ENCODE results near the gene FBXL7. TPM values are rescaled to one million over a fixed set of nuclear protein-coding genes. Genes with fewer than 3 reads are reported as not detected.

The FBXL7 gene
- polyA plus RNA-seq, 3 donors, result not detected

GRCh38 chr5:15852949-15853348 lies 353.0 kb downstream of the FBXL7 start:
- H3K4me3 Mint-ChIP-seq, result no peak overlapping the region
- H3K27me3 Mint-ChIP-seq (ENCODE audit: low read depth in 3 of 3), result peaks cover 0 to 7% (median 0%) of the 10 kb centered on the region in 3 donors

GRCh38 chr5:15858326-15858725 lies 358.3 kb downstream of the FBXL7 start:
- DNase-seq, result no peak
- WGBS (ENCODE audit: insufficient coverage), result no CpG with 5 or more reads among the region's 1 CpG
- no peaks in the 10 kb centered on the region for H3K4me1 ChIP-seq (ENCODE audit: control insufficient read depth in 1 of 2, insufficient read depth in 2 of 2, low read length in 2 of 2)
- no peak overlapping the region for H2AFZ ChIP-seq (ENCODE audit: insufficient read depth, low read depth, low read length, poor library complexity, severe bottlenecking)
- H4K20me1 ChIP-seq (ENCODE audit: insufficient read depth, low read length), result no peaks in the 10 kb centered on the region
- no peak overlapping the region for H3K27ac ChIP-seq (ENCODE audit: low read depth in 1 of 2, low read length in 2 of 2)
- H3K27me3 ChIP-seq (ENCODE audit: control insufficient read depth in 2 of 2, insufficient read depth in 2 of 2, low read length in 2 of 2), result no peaks in the 10 kb centered on the region
- intact Hi-C loops (cut with micrococcal nuclease), result no loop called here
- H3K79me2 ChIP-seq (ENCODE audit: insufficient read depth, low read length), result no peaks in the 10 kb centered on the region
- TF ChIP-seq CTCF (IDR thresholded peaks at IDR 0.05), result no peak
- no peak overlapping the region for H3K9ac ChIP-seq (ENCODE audit: insufficient read depth, low read length, poor library complexity, severe bottlenecking)
- Mint-ChIP-seq H3K27ac (no peak overlapping the region), H3K4me1 (no peaks in the 10 kb centered on the region), H3K36me3 (no peaks in the 10 kb centered on the region), H3K4me3 (no peak overlapping the region), H3K27me3 (ENCODE audit: low read depth in 3 of 3) (no peaks in the 10 kb centered on the region), H3K9me3 (peaks cover 0 to 20% (median 10%) of the 10 kb centered on the region in 7 donors)
- no peaks in the 10 kb centered on the region for H3K36me3 ChIP-seq (replicated peaks in 1 of 2; ENCODE audit: control insufficient read depth in 1 of 2, insufficient read depth in 2 of 2, low read length in 2 of 2)
- no peak overlapping the region for H3K4me3 ChIP-seq (replicated peaks in 1 of 3; ENCODE audit: low read depth in 2 of 3, low read length in 3 of 3)
- peaks cover 20 to 33% of the 10 kb centered on the region in 2 donors for H3K9me3 ChIP-seq (replicated peaks in 1 of 2; ENCODE audit: control insufficient read depth in 1 of 2, insufficient read depth in 1 of 2, low read length in 2 of 2)
- no peak overlapping the region for H3K4me2 ChIP-seq (replicated peaks; ENCODE audit: extremely low read depth, low read length, poor library complexity, severe bottlenecking)

More at GRCh38 chr5:15852949-15853348, 353.0 kb downstream of the FBXL7 start:
- WGBS (ENCODE audit: insufficient coverage), result 100% methylated on average over 1 of the region's 1 CpG
- H4K20me1 ChIP-seq (ENCODE audit: insufficient read depth, low read length), result no peaks in the 10 kb centered on the region
- H3K4me3 ChIP-seq (replicated peaks in 1 of 3; ENCODE audit: low read depth in 2 of 3, low read length in 3 of 3), result no peak overlapping the region
- no peak for DNase-seq
- no peaks in the 10 kb centered on the region for H3K4me1 Mint-ChIP-seq
- no peak overlapping the region for H2AFZ ChIP-seq (ENCODE audit: insufficient read depth, low read depth, low read length, poor library complexity, severe bottlenecking)
- H3K4me1 ChIP-seq (ENCODE audit: control insufficient read depth in 1 of 2, insufficient read depth in 2 of 2, low read length in 2 of 2), result no peaks in the 10 kb centered on the region
- H3K4me2 ChIP-seq (replicated peaks; ENCODE audit: extremely low read depth, low read length, poor library complexity, severe bottlenecking), result no peak overlapping the region
- H3K9me3 ChIP-seq (replicated peaks in 1 of 2; ENCODE audit: control insufficient read depth in 1 of 2, insufficient read depth in 1 of 2, low read length in 2 of 2), result peaks cover 0 to 19% of the 10 kb centered on the region in 2 donors
- no peak overlapping the region for H3K27ac ChIP-seq (ENCODE audit: low read depth in 1 of 2, low read length in 2 of 2)
- H3K27me3 ChIP-seq (ENCODE audit: control insufficient read depth in 2 of 2, insufficient read depth in 2 of 2, low read length in 2 of 2), result no peaks in the 10 kb centered on the region
- no peaks in the 10 kb centered on the region for H3K79me2 ChIP-seq (ENCODE audit: insufficient read depth, low read length)
- intact Hi-C loops (cut with micrococcal nuclease), result no loop called here
- no peak overlapping the region for H3K27ac Mint-ChIP-seq
- no peak for TF ChIP-seq CTCF (IDR thresholded peaks at IDR 0.05)
- no peaks in the 10 kb centered on the region for H3K36me3 Mint-ChIP-seq
- H3K9ac ChIP-seq (ENCODE audit: insufficient read depth, low read length, poor library complexity, severe bottlenecking), result no peak overlapping the region
- H3K36me3 ChIP-seq (replicated peaks in 1 of 2; ENCODE audit: control insufficient read depth in 1 of 2, insufficient read depth in 2 of 2, low read length in 2 of 2), result no peaks in the 10 kb centered on the region
- H3K9me3 Mint-ChIP-seq, result peaks cover 0 to 22% (median 9%) of the 10 kb centered on the region in 7 donors

Data from CD14-positive monocyte (primary cell).